GM21619 (cell line): Measurements from ENCODE around the gene ADARB2.

Source experiments
- ATAC-seq: cut with Tn5 transposase; IDR thresholded peaks from one replicate; pipeline ENCODE4 v1.9.1; 2021; ENCODE audit not compliant: unreplicated experiment

ADARB2 gene

DNA sequence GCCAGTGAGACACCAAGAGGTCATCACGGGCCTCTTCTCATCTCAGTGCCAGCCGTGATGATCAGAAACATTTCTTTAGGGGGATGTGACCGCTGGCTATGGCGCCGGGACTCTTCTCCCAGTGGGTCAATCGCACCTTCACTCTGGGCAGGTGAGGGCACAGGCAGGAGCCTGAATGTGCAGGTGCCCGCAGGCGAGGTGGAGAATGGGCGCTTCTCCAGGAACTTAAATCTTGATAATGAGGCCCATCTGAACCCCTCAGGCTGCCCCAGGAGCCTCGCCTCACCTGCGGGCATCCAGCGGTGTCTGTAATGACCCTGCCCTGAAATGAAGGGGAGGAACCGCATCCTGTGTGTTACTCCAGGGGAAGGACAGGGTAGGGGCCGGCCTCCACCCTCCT lies 204.7 kb downstream of the ADARB2 start:
- ATAC-seq = no peak

- ATAC-seq = no peak
Measured at GRCh38 chr10:1531883-1532597, 205.3 kb downstream of the ADARB2 start.

- no peak for ATAC-seq
Measured at GRCh38 chr10:1530871-1531517, 206.3 kb downstream of the ADARB2 start.

DNA sequence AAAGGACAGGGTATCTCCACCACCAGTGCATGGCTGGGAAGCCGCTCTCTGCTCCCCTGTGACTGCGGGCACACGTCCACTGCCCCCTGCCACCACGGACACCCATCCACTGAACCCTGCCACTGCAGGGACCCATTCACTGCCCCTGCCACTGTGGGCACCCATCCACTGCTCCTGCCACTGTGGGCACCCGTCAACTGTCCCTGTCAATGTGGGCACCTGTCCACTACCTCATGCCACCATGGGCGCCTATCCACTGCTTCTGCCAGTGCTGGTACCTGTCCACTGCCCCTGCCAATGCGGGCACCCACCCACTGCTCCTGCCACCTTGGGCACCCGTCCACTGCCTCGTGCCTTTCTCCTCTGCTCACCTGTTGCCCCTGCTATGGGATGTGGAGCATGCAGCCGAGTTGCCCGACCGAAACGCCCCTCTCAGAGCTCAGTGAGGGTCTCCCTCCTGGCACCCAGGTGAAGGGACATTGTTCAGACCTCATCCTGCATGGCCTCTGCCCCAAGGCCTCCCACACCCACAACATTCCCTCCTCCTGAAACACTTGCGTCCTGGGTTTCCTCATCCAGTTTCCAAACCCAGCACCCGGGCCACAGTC lies 207.4 kb downstream of the ADARB2 start:
- no peak for ATAC-seq

- ATAC-seq = no peak
Measured at GRCh38 chr10:1527951-1528350, 209.4 kb downstream of the ADARB2 start.

DNA sequence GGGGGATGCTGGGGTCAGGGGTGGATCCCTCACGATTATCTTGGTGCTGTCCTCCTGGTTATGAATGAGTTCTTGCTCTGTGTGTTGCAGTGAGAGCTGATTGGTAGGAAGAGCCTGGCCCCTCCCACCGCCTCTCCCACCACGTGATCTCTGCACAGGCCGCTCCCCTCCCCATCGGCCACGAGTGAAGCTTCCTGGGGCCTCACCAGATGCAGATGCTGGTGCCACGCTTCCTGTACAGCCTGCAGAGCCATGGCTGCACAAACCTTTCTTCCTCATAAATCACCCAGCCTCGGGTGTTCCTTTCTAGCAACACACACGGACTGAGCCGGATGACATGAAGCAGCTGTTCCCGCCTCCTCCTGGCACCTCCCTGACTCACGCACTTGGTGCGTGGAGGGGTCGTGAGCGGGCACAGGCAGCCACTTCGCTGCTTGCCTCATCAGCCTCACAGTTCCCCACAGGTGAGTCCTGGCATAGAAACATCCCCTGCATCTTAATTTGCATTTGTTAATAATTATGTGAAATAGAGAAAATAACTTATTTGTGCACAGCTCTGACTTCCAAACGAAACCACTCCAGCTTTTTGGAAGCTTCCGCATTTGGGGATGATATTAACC lies 210.8 kb downstream of the ADARB2 start:
- peak; percentile 94 for ATAC-seq

DNA sequence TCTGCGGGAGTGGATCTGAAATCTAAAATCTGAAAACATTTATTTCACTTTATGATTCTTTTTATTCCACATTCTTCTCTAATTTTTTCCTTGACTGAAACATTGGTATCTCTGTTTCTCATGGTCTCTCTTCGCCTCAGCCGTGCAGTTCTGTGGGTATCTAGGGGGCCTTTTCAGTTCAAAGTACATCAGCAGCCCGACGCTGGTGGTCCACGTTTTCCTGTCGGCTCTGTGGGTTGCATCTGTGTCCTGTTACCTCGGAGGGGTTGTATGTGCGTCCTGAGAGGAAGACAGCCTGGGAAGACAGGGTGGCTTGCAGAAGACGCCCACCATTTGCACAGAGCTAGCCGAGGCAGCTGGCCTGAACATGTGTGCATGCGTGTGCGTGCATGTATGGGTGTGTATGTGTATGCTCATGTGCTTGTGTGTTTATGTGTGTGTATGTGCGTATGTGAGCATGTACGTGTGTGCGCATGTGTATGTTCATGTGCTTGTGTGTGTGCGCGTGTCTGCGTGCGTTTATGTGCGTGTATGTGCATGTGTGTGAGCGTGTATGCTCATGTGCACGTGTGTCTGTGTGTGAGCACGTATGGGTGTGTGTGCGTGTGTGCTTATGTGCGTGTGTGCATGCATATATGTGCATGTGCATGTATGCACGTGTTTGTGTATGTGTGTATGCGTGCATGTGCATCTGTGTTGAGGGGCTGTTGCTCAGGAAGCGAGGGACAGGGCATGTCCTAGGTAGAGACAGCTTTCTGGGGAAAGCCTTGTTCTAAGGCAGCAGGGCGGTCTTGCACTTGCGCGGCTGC lies 211.8 kb downstream of the ADARB2 start:
- no peak for ATAC-seq

DNA sequence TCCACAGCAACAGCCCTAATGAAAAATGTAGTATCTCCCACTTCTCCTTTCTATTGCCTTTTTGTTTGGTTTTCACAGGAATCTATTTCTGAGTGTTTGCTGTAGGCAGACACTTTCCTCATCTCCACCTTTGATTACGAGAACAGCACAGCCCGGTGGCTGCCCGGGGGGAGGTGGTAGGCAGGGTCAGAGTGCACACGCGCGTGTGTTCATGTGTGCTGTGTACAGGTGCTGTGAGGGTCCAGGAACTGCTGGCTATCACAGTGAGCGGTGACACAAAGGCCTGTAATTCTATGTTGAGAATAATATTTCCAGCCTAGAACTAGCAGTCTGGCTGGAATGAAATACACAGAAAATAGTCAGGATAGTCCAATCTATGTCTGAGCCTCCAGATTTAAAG lies 212.8 kb downstream of the ADARB2 start:
- no peak for ATAC-seq

DNA sequence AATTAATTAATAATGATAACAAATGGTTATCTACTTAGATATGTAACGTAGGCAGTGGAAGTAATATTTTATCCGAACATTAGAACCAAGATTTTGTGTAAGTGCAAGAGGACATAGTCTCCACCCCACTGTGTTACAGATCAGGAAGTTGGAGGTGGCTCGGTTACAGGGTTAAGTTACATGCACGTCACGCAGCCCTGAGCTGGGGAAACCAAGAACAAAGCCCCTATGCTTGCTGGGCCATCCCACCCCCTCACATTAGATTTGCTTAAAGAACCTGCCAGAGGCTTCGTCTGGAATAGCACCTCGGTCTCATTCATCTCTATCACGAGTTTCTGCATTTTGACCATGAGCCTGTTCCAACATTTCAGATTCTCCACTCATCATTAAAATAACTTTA lies 214.1 kb downstream of the ADARB2 start:
- ATAC-seq = no peak

GRCh38 chr10:1522237-1522636 lies 215.1 kb downstream of the ADARB2 start:
- no peak for ATAC-seq

DNA sequence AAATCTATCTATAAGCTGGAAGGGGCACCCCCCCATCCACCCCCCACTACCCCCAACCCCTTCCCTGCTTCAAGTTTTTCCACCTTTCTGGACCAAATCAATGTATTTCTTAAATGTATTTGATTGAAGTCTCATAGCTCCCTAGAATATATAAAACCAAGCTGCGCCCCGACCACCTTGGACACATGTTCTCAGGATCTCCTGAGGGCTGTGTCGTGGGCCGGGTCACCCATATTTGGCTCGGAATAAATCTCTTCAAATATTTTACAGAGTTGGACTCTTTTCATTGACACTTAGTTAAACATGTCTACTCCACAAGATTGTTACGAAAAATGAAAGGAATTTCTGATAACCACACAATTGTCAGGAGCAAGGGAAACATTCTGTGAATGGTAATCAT lies 215.6 kb downstream of the ADARB2 start:
- ATAC-seq = no peak

DNA sequence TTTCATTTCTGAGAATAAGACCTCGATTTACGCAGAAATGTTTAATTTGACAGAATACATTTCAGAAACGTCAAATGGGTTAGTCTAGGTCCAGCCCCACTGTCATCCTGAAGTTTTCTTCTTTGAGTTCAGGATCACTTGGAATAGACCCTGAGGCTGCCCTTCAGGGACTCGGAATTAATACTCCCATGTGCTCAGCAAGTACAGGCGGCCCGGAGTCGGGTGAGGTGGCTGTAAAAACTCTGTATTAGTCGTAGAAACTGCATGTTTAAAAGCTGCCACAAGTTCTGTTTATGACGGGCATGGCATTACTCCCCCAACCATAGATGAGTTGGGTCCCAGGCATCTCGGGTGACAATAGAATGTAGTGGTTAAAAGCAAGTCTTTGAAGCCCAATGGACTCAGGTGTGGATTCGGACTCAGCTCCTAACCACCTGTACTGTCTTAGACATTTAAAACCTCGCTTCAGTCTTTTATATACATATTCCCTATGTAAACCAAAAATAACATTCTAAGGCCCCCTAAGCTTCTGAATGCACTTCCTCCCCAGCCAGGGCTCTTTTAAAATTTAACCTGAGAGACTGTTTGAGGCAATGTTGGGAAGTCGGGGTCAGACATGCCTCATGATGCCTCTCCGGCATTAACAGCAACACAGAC lies 216.3 kb downstream of the ADARB2 start:
- ATAC-seq = no peak

GRCh38 chr10:1519391-1519790 lies 217.9 kb downstream of the ADARB2 start:
- no peak for ATAC-seq

- no peak for ATAC-seq
Measured at GRCh38 chr10:1517684-1518083, 219.6 kb downstream of the ADARB2 start.

DNA sequence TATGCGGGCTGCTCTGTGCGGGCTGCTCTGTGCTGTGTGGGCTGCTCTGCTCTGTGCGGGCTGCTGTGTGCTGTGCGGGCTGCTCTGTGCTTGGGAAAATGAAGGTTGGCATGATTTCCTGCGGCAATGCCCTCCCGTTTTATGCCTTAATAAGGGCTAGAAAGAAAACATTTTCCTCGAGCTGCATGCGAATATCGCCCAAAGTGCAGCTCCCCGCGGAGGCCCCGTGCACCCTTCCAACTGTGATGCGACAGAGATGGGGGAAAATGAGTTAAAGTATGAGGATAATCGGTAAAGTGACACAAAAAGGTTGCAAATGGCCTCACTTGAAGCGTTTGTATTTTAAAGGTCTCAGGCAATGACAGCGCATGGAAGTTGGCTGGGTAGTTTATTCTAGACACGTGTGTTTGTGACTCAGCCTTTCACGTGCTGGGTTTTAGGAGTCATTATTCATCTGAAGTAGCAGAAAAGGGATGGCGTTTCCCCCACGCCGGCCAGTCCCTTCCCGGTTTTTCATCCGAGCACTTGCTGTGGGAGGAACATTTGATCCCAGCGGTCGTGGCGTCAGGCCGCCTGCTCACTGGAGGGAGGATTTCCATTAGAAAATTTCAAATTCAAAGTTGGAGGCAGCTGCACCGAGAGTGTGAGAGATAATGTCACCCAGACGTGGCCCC lies 220.7 kb downstream of the ADARB2 start:
- ATAC-seq = no peak

DNA sequence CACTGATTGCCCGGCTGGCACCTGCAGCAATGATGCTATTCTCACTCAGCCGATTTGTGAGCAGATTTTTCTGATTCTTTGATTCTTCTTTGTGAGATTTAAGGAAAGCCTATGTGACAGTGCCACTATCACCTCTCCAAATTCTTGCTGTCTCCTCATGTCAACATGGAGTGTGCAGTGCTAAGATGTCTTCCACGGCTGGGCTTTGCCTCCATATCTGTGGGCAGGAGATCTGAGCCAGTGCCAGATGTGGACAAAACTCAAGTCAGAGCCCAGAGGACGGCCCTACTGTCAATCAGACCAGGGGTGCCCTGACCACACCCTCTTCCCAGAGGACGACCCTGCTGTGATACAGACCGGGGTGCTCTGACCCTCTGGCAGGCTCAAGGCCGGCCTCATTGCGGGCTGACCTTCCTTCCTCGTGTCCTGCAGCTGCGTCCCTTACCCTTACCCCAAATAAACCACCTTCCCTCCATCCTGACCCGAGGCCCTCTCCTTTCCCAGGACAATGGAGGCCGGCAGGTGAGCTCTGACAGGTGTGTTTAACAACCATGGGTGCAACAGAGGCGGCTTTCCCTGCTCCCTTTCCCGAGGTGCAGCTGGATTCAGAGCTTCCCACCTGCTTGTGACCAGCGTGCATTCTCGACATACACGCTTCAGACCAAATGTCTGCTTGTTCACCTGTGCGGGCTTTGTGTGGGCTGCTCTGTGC lies 221.4 kb downstream of the ADARB2 start:
- no peak for ATAC-seq

DNA sequence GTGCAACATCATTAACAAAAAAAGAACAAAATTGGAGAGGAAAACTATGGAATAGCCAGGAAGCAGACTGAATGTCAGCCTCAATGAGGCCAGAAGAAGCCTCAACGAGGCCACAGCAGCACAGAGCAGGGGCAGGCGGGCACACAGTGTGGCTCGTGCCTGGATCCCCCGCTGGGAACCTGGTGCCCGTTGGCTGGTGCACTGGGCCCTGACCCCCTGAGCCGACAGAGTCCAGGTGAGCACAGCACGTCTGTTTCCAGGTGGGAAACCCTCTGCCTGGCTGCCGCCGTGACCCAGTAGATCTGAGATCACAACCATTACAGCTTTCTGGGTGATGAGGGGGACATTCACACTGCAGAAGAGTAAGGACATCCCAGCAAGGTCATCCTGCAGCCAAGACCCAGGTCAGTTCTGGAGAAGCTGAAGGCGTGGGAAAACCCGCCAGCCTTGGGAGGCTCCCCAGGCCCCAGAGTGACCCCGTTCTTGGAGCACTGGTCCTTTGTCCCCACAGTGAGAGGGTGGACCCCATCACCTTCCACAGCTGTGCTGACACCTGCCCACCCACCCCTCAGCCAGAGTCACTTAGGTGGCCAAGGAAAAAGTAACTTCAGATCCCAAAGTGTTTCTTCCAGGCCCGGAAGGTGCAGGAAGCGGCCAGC lies 222.1 kb downstream of the ADARB2 start:
- ATAC-seq = no peak

GRCh38 chr10:1514681-1515080 lies 222.6 kb downstream of the ADARB2 start:
- no peak for ATAC-seq

GRCh38 chr10:1513221-1513620 lies 224.1 kb downstream of the ADARB2 start:
- no peak for ATAC-seq
